ENCODE results near the gene PLXNA4. TPM values are rescaled to one million over a fixed set of nuclear protein-coding genes. Genes with fewer than 3 reads are reported as not detected.

Gene PLXNA4
- total RNA-seq, 2 donors from 2014 or later: 12.2 to 27.7 TPM

DNA sequence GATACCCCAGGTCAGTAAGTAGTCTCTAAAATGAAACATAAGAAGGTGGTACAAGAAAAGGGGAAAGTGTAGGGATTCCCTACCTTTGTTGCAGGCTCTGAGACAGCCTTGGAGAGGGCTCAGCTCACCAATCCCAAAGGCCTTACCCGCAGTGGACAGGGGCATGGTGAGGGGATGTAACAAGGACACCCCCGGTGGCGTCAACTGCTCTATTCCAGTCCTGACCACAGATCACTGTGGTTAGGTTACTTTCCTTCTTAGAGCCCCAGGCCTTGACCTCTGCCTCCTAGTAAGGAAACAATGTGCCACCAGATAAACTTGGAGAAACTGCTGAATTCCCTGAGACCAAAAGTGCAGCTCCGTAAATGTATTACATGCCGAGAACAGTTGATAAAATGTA lies 17.5 kb downstream of the PLXNA4 start:
- ATAC-seq (ENCODE audit: insufficient number of reproducible peaks, low FRiP score, low read depth): no peak
- no peak for DNase-seq (ENCODE audit: low spot score)
- TF ChIP-seq, protein P1, sequence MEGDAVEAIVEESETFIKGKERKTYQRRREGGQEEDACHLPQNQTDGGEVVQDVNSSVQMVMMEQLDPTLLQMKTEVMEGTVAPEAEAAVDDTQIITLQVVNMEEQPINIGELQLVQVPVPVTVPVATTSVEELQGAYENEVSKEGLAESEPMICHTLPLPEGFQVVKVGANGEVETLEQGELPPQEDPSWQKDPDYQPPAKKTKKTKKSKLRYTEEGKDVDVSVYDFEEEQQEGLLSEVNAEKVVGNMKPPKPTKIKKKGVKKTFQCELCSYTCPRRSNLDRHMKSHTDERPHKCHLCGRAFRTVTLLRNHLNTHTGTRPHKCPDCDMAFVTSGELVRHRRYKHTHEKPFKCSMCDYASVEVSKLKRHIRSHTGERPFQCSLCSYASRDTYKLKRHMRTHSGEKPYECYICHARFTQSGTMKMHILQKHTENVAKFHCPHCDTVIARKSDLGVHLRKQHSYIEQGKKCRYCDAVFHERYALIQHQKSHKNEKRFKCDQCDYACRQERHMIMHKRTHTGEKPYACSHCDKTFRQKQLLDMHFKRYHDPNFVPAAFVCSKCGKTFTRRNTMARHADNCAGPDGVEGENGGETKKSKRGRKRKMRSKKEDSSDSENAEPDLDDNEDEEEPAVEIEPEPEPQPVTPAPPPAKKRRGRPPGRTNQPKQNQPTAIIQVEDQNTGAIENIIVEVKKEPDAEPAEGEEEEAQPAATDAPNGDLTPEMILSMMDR (IDR thresholded peaks at IDR 0.05): no peak
- Histone ChIP-seq H3K4me3 (no peak overlapping the region), H3K4me1 (ENCODE audit: control insufficient read depth in 1 of 2, low read depth in 2 of 2) (no peaks in the 10 kb centered on the region), H3K27ac (no peak overlapping the region), H3K9me3 (no peaks in the 10 kb centered on the region), H3K27me3 (replicated peaks; ENCODE audit: insufficient read depth) (no peaks in the 10 kb centered on the region), H3K36me3 (no peaks in the 10 kb centered on the region)

DNA sequence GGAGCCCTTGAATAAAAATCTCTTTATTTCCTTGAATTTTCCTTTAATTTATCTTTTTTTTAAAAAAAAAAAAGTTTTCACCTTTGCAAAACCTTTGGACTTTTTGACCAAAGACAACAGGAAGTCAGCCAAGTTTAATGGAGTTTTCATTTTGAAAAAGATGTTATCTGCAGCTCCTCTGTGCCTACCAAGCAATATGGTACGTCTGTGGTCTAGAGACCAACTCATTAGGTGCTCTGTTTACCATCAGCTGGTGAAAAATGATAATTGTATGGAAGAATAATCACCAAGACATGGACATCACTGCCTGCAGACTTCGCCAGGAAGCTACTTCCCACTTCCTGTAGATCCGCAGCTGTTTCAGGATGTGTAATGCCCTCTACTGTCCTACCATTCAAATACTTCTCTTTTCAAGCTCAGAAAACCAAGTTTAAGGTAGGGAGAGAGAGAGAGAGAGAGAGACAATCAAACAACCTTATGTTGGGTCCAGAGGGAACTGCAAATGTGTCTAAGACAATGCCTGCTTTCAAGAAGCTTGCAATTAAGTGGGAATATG lies 18.7 kb downstream of the PLXNA4 start:
- Histone ChIP-seq H3K4me3 (no peak overlapping the region), H3K27me3 (replicated peaks; ENCODE audit: insufficient read depth) (no peaks in the 10 kb centered on the region), H3K4me1 (ENCODE audit: control insufficient read depth in 1 of 2, low read depth in 2 of 2) (no peaks in the 10 kb centered on the region), H3K36me3 (no peaks in the 10 kb centered on the region), H3K9me3 (no peaks in the 10 kb centered on the region), H3K27ac (no peak overlapping the region)
- TF ChIP-seq, protein P1 (IDR thresholded peaks at IDR 0.05): no peak
- DNase-seq (ENCODE audit: low spot score) (no peak), ATAC-seq (ENCODE audit: insufficient number of reproducible peaks, low FRiP score, low read depth) (no peak)

DNA sequence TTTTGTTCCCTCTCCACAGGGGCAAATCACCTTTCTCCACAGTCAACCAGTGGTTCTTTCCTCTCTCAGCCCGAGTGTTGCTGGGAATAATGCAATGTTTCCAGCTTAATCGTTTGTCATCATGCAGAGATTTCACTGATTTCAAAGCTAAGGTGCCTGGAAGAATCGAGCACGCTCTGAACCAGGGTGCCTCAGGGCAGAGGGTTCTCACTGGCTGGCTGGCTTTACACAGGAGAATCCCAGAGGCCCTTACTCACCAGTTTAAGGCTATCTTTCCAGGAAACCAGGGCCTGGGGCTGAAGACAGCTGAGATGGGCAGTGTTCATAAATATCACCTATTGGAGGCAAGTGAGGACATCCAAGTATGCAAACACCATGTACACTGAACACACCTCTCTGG lies 21.8 kb downstream of the PLXNA4 start:
- no peaks in the 10 kb centered on the region for H3K4me1 ChIP-seq (ENCODE audit: control insufficient read depth in 1 of 2, low read depth in 2 of 2)
- no peak for ATAC-seq (ENCODE audit: insufficient number of reproducible peaks, low FRiP score, low read depth)

DNA sequence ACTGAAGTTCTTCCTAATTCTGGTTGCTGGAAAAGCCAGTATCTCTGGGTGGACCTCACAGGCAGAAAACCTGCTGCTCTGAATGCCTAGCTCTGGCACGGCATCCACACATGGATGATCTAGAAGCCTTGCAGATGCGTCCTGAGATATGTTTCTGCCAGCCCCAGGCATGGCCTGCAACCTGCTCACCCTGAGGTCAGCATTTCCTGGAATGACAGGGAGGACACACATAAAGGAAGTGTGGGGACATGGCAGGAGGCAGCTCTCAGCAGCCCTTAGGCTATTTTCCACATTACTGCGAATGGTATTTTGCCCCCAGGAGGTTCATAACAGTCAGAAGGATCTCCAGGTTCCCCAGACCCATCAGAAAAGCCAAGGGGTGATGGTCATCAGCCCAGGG lies 23.2 kb downstream of the PLXNA4 start:
- DNase-seq (ENCODE audit: low spot score): no peak
- H3K4me3 ChIP-seq: no peak overlapping the region
- no peaks in the 10 kb centered on the region for H3K36me3 ChIP-seq
- ATAC-seq (ENCODE audit: insufficient number of reproducible peaks, low FRiP score, low read depth): no peak
- TF ChIP-seq, protein P1 (IDR thresholded peaks at IDR 0.05): no peak
- H3K27me3 ChIP-seq (replicated peaks; ENCODE audit: insufficient read depth): no peaks in the 10 kb centered on the region
- H3K9me3 ChIP-seq: peaks cover 3% of the 10 kb centered on the region
- H3K4me1 ChIP-seq (ENCODE audit: control insufficient read depth in 1 of 2, low read depth in 2 of 2): no peaks in the 10 kb centered on the region
- H3K27ac ChIP-seq: no peak overlapping the region

More for the DNA sequence above, 21.8 kb downstream of the PLXNA4 start:
- Histone ChIP-seq H3K4me3 (no peak overlapping the region), H3K27me3 (replicated peaks; ENCODE audit: insufficient read depth) (no peaks in the 10 kb centered on the region), H3K27ac (no peak overlapping the region), H3K36me3 (no peaks in the 10 kb centered on the region), H3K9me3 (peaks cover 3% of the 10 kb centered on the region)
- DNase-seq (ENCODE audit: low spot score): no peak
- TF ChIP-seq, protein P1 (IDR thresholded peaks at IDR 0.05): no peak

DNA sequence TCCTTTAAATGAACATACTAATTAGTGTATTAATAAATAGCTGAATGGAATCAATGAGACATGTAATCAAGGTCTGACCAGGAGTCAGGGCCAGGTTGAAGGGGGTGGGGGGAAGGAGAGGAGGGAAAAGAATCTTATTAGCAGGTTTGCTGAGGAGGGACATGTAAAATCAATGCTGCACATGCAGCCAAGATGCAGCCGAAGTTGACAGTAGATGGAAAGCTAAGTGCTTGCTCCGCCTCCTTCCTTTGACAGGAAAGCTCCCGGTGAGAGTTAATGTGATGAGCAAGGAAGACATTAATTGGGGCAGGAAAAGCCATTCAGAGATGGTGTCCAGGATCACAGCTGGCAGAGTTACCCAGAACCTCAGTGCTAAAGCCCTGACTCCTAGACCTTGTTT lies 24.4 kb downstream of the PLXNA4 start:
- H3K27me3 ChIP-seq (replicated peaks; ENCODE audit: insufficient read depth): no peaks in the 10 kb centered on the region
- no peak overlapping the region for H3K27ac ChIP-seq
- no peaks in the 10 kb centered on the region for H3K36me3 ChIP-seq
- no peaks in the 10 kb centered on the region for H3K4me1 ChIP-seq (ENCODE audit: control insufficient read depth in 1 of 2, low read depth in 2 of 2)
- peaks cover 3% of the 10 kb centered on the region for H3K9me3 ChIP-seq
- H3K4me3 ChIP-seq: no peak overlapping the region
- no peak for ATAC-seq (ENCODE audit: insufficient number of reproducible peaks, low FRiP score, low read depth)
- TF ChIP-seq, protein P1 (IDR thresholded peaks at IDR 0.05): no peak
- DNase-seq (ENCODE audit: low spot score): no peak

Measured in thoracic aorta (tissue), 2 donors.